Measurements from ENCODE around the gene MCHR1.

- TF ChIP-seq CTCF (IDR thresholded peaks at IDR 0.05; ENCODE audit: low read depth, low read length, missing input control) (no peak), TAF1 (conservative IDR thresholded peaks at IDR 0.05) (no peak), YY1 (IDR thresholded peaks at IDR 0.05) (no peak), SP1 (IDR thresholded peaks at IDR 0.05) (no peak), RAD21 (IDR thresholded peaks at IDR 0.05) (no peak)
Measured at GRCh38 chr22:40665312-40665711, 14.0 kb upstream of the MCHR1 start.
